ENCODE data around the gene ABCC1.

DNA sequence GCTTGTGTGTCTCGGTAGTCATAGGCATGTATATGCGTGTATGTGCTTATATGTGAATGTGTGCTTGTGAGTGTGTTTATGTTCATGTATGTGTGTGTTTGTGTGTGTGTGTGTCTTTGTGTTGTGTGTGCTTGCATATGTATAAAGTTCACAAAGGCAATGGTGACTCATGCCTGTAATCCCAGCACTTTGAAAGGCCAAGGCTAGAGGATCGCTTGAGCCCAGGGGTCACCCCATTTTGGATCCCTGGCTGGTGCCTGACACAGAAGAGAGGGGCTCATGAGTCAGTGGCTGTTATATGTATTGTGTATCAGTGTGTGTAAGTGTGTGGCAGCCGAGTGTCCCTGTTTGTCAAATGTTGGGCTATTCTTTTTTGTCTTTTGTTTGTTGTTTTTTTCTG lies 69.3 kb downstream of the ABCC1 start:
- TF ChIP-seq CTCF (conservative IDR thresholded peaks at IDR 0.05; ENCODE audit: low read length): no peak
- TF ChIP-seq EZH2phosphoT487 (IDR thresholded peaks at IDR 0.05; ENCODE audit: borderline replicate concordance): no peak

Data from Loucy (cell line).